AG09319 (cell line): ENCODE data around the gene PRDM16.

Source experiments
- DNase-seq: peaks from one replicate; pipeline ENCODE4 v3.0.0-alpha.2; 2010; ENCODE audit warnings: low read depth; ENCODE audit errors: extremely low read depth
- CTCF ChIP-seq: IDR thresholded peaks from 2 replicates; pipeline ENCODE4 v1.5.1; 2011; ENCODE audit warnings: low read depth, mild to moderate bottlenecking, inconsistent platforms, low read length, moderate library complexity

The PRDM16 gene

DNA sequence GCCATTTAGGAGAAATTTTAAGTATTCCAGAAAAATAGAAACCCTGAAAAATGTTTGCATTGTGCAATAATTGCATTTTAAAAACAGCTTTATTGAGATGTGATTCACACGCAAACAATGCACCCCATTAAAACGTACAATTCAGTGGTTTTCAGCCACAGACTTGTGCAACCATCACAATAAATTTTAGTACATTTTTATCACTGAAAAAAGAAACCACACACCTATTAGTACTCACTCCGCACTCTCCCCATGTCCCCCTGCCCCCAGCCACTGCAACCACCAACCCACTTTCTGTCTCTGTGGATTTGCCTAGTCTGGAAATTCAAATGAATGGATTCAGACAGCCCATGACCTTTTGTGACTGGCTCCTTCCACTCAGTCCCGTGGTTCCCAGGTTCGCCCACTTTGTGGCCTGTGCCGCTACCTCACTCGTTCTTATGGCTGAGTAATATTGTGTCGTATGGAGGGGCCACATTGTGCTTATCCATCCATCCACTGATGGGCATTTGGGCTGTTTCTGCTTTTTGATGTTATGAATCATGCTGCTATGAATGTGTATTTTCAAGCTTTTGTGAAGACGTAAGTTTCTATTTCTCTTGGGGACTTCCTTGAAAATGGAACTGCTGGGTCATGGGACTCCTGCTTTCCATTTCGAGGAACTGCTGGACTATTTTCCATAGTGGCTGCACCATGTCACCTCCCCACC lies 237.7 kb downstream of the PRDM16 start:
- TF ChIP-seq CTCF: no peak
- DNase-seq: no peak

- TF ChIP-seq CTCF: no peak
- no peak for DNase-seq
These were observed 238.4 kb downstream of the PRDM16 start for GRCh38 chr1:3307359-3307758.

GRCh38 chr1:3308053-3308452 lies 239.1 kb downstream of the PRDM16 start:
- DNase-seq: no peak
- TF ChIP-seq CTCF: no peak

- TF ChIP-seq CTCF: no peak
- DNase-seq: no peak
These were observed 241.9 kb downstream of the PRDM16 start for GRCh38 chr1:3310718-3311400.

GRCh38 chr1:3311711-3312110 lies 242.7 kb downstream of the PRDM16 start:
- no peak for DNase-seq
- TF ChIP-seq CTCF: no peak

GRCh38 chr1:3312310-3312897 lies 243.4 kb downstream of the PRDM16 start:
- DNase-seq: no peak
- no peak for TF ChIP-seq CTCF

DNA sequence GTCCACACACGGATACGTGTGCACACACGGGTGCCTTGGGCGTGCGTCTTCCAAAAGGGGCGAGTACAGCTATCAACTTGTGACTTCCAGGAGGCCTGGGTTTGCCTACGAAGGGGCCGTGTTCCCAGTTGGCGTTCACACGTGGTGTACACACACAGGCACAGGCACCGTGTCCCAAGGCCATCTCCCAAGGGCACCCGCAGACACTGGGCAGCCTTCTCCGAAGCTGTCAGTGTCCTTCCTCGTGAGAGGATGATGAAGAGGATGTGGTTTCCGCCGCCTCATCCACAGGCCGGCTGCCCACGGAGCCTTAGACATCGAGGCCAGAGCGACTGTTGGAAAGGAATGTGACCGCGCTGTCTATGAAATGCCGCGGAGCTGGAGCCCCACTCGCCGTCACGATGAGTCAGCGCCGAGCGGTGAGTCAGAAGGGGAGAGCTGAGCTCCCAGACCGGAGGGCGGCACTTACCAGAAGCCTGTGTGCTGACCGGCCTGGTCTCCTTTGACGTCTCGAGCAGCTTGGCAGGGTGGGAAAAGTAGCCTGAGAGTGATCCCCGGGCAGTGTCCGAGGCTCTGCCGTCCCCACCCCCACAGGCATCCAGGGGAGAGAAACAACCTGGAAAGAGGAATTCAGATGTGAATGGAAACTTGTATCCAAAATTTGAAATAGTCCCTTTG lies 244.0 kb downstream of the PRDM16 start:
- DNase-seq: peak; percentile 94
- TF ChIP-seq CTCF: no peak
